ENCODE results near the gene PAK1. TPM values are rescaled to one million over a fixed set of nuclear protein-coding genes. Genes with fewer than 3 reads are reported as not detected.

Gene PAK1
- total and polyA plus RNA-seq, 10 of the 15 experiments (the other 5 are each of a cell fraction or from before 2014, with no cell fraction given) = 43.8 to 321 (median 110) TPM

- TF ChIP-seq, protein P1, sequence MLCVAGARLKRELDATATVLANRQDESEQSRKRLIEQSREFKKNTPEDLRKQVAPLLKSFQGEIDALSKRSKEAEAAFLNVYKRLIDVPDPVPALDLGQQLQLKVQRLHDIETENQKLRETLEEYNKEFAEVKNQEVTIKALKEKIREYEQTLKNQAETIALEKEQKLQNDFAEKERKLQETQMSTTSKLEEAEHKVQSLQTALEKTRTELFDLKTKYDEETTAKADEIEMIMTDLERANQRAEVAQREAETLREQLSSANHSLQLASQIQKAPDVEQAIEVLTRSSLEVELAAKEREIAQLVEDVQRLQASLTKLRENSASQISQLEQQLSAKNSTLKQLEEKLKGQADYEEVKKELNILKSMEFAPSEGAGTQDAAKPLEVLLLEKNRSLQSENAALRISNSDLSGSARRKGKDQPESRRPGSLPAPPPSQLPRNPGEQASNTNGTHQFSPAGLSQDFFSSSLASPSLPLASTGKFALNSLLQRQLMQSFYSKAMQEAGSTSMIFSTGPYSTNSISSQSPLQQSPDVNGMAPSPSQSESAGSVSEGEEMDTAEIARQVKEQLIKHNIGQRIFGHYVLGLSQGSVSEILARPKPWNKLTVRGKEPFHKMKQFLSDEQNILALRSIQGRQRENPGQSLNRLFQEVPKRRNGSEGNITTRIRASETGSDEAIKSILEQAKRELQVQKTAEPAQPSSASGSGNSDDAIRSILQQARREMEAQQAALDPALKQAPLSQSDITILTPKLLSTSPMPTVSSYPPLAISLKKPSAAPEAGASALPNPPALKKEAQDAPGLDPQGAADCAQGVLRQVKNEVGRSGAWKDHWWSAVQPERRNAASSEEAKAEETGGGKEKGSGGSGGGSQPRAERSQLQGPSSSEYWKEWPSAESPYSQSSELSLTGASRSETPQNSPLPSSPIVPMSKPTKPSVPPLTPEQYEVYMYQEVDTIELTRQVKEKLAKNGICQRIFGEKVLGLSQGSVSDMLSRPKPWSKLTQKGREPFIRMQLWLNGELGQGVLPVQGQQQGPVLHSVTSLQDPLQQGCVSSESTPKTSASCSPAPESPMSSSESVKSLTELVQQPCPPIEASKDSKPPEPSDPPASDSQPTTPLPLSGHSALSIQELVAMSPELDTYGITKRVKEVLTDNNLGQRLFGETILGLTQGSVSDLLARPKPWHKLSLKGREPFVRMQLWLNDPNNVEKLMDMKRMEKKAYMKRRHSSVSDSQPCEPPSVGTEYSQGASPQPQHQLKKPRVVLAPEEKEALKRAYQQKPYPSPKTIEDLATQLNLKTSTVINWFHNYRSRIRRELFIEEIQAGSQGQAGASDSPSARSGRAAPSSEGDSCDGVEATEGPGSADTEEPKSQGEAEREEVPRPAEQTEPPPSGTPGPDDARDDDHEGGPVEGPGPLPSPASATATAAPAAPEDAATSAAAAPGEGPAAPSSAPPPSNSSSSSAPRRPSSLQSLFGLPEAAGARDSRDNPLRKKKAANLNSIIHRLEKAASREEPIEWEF (IDR thresholded peaks at IDR 0.05; ENCODE audit: insufficient replicate concordance, low read depth, low read length) = no peak
- no peak for TF ChIP-seq HCFC1 (IDR thresholded peaks at IDR 0.05; ENCODE audit: low read length)
- no peak for TF ChIP-seq WRNIP1 (IDR thresholded peaks at IDR 0.05; ENCODE audit: borderline replicate concordance, low read depth, low read length)
- TF ChIP-seq MEF2A (IDR thresholded peaks at IDR 0.05; ENCODE audit: insufficient read depth, low read depth, low read length) = 0 out of 2 replicates have a peak, but pooled peaks have one; percentile 44
- TF ChIP-seq PML (IDR thresholded peaks at IDR 0.05; ENCODE audit: low read length) = no peak
- TF ChIP-seq RB1 (IDR thresholded peaks at IDR 0.05; ENCODE audit: borderline replicate concordance) = peak; percentile 43; the same call in 1 of the 2 replicates
- TF ChIP-seq BHLHE40 (IDR thresholded peaks at IDR 0.05; ENCODE audit: borderline replicate concordance in 1 of 2, low read depth in 2 of 2, low read length in 1 of 2) = peak in 1 of 2 experiments; percentile 70; a peak in 1 of 4 replicates
- TF ChIP-seq GATAD2B (conservative IDR thresholded peaks at IDR 0.05; ENCODE audit: low read depth) = peak; percentile 38
- peak; percentile 58; the same call in 1 of the 2 replicates for TF ChIP-seq POLR2AphosphoS5 (IDR thresholded peaks at IDR 0.05; ENCODE audit: low read length)
- TF ChIP-seq MXI1 (IDR thresholded peaks at IDR 0.05; ENCODE audit: low read depth, low read length) = no peak
- TF ChIP-seq TARDBP (IDR thresholded peaks at IDR 0.05; ENCODE audit: borderline replicate concordance) = no peak
- TF ChIP-seq, protein P2, sequence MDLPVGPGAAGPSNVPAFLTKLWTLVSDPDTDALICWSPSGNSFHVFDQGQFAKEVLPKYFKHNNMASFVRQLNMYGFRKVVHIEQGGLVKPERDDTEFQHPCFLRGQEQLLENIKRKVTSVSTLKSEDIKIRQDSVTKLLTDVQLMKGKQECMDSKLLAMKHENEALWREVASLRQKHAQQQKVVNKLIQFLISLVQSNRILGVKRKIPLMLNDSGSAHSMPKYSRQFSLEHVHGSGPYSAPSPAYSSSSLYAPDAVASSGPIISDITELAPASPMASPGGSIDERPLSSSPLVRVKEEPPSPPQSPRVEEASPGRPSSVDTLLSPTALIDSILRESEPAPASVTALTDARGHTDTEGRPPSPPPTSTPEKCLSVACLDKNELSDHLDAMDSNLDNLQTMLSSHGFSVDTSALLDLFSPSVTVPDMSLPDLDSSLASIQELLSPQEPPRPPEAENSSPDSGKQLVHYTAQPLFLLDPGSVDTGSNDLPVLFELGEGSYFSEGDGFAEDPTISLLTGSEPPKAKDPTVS (IDR thresholded peaks at IDR 0.05; ENCODE audit: low read depth, low read length) = no peak
- TF ChIP-seq NBN (IDR thresholded peaks at IDR 0.05) = 0 out of 2 replicates have a peak, but pooled peaks have one; percentile 21
- no peak for TF ChIP-seq ATF7 (IDR thresholded peaks at IDR 0.05; ENCODE audit: low read depth)
- TF ChIP-seq, protein P3, sequence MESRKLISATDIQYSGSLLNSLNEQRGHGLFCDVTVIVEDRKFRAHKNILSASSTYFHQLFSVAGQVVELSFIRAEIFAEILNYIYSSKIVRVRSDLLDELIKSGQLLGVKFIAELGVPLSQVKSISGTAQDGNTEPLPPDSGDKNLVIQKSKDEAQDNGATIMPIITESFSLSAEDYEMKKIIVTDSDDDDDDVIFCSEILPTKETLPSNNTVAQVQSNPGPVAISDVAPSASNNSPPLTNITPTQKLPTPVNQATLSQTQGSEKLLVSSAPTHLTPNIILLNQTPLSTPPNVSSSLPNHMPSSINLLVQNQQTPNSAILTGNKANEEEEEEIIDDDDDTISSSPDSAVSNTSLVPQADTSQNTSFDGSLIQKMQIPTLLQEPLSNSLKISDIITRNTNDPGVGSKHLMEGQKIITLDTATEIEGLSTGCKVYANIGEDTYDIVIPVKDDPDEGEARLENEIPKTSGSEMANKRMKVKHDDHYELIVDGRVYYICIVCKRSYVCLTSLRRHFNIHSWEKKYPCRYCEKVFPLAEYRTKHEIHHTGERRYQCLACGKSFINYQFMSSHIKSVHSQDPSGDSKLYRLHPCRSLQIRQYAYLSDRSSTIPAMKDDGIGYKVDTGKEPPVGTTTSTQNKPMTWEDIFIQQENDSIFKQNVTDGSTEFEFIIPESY (IDR thresholded peaks at IDR 0.05) = no peak
- TF ChIP-seq, protein P4, sequence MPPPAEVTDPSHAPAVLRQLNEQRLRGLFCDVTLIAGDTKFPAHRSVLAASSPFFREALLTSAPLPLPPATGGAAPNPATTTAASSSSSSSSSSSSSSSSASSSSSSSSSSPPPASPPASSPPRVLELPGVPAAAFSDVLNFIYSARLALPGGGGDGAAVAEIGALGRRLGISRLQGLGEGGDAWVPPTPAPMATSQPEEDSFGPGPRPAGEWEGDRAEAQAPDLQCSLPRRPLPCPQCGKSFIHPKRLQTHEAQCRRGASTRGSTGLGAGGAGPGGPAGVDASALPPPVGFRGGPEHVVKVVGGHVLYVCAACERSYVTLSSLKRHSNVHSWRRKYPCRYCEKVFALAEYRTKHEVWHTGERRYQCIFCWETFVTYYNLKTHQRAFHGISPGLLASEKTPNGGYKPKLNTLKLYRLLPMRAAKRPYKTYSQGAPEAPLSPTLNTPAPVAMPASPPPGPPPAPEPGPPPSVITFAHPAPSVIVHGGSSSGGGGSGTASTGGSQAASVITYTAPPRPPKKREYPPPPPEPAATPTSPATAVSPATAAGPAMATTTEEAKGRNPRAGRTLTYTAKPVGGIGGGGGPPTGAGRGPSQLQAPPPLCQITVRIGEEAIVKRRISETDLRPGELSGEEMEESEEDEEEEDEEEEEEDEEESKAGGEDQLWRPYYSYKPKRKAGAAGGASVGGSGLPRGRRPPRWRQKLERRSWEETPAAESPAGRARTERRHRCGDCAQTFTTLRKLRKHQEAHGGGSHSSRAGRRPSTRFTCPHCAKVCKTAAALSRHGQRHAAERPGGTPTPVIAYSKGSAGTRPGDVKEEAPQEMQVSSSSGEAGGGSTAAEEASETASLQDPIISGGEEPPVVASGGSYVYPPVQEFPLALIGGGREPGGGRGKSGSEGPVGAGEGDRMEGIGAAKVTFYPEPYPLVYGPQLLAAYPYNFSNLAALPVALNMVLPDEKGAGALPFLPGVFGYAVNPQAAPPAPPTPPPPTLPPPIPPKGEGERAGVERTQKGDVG (CRISPR knock-in tag; IDR thresholded peaks at IDR 0.05) = no peak
- no peak for TF ChIP-seq ZNF207 (IDR thresholded peaks at IDR 0.05; ENCODE audit: borderline replicate concordance)
- no peak; the same call in 1 of the 2 replicates for TF ChIP-seq CBFB (IDR thresholded peaks at IDR 0.05; ENCODE audit: low read depth)
Observed at GRCh38 chr11:77411717-77412441, 62.0 kb downstream of the PAK1 start (continued).

All from GM12878 (cell line).